GM21619 (cell line): ENCODE data around the gene TIMM9.
"Not testable (repeated sequence)": the region's sequence is repeated elsewhere in the genome, so short reads cannot be mapped to it uniquely, and the experiment has no call there.

Source experiments
- ATAC-seq: cut with Tn5 transposase; IDR thresholded peaks from one replicate; pipeline ENCODE4 v1.9.1; 2021; ENCODE audit not compliant: unreplicated experiment

Gene TIMM9

GRCh38 chr14:58398895-58399294 lies 28.4 kb downstream of the TIMM9 start:
- ATAC-seq = no peak

- ATAC-seq = no peak
Observed at GRCh38 chr14:58398495-58398894, 28.8 kb downstream of the TIMM9 start.

GRCh38 chr14:58397156-58397555 lies 30.2 kb downstream of the TIMM9 start:
- ATAC-seq = no peak

- peak; percentile 91 for ATAC-seq
Observed at GRCh38 chr14:58395812-58396788, 31.2 kb downstream of the TIMM9 start, which contains the start of gene TOMM20L. TOMM20L (plus strand) TSS chr14:58395930; CDS start chr14:58395958, 28 bp downstream.

GRCh38 chr14:58395562-58395811 lies 31.8 kb downstream of the TIMM9 start:
- no peak for ATAC-seq

GRCh38 chr14:58390830-58391229 lies 36.5 kb downstream of the TIMM9 start:
- no peak for ATAC-seq

GRCh38 chr14:58376791-58377190 lies 50.5 kb downstream of the TIMM9 start:
- no peak for ATAC-seq

- no peak for ATAC-seq
Observed at GRCh38 chr14:58368956-58369355, 58.4 kb downstream of the TIMM9 start.

- ATAC-seq = no peak
Observed at GRCh38 chr14:58367296-58367695, 60.0 kb downstream of the TIMM9 start.

- no peak for ATAC-seq
Observed at GRCh38 chr14:58364316-58364715, 63.0 kb downstream of the TIMM9 start.

- no peak for ATAC-seq
Observed at GRCh38 chr14:58362798-58363412, 64.4 kb downstream of the TIMM9 start.

GRCh38 chr14:58362272-58362671 lies 65.1 kb downstream of the TIMM9 start:
- not testable (repeated sequence) for ATAC-seq
